HG02642 (cell line): ENCODE data around the gene WDR90.

Source experiments
- ATAC-seq: cut with Tn5 transposase; IDR thresholded peaks from one replicate; pipeline ENCODE4 v1.9.1; 2021; ENCODE audit warnings: mild to moderate bottlenecking; ENCODE audit not compliant: unreplicated experiment, poor library complexity

The WDR90 gene

GRCh38 chr16:674214-674881 is 25.2 kb downstream of the WDR90 start:
- ATAC-seq, result no peak

- ATAC-seq, result no peak
Measured at GRCh38 chr16:674968-675883, 26.1 kb downstream of the WDR90 start, which contains the start of gene RHBDL1. Gene RHBDL1 (plus strand): TSS chr16:675671. CDS start chr16:675791, 120 bp downstream.

- no peak for ATAC-seq
Measured at GRCh38 chr16:675884-676564, 26.9 kb downstream of the WDR90 start.

- no peak for ATAC-seq
Measured at GRCh38 chr16:676565-676902, 27.4 kb downstream of the WDR90 start.

GRCh38 chr16:676913-677312 is 27.7 kb downstream of the WDR90 start:
- no peak for ATAC-seq

GRCh38 chr16:677316-678190 is 28.4 kb downstream of the WDR90 start:
- ATAC-seq, result no peak

- ATAC-seq, result no peak
Measured at GRCh38 chr16:678209-678857, 29.2 kb downstream of the WDR90 start.

- ATAC-seq, result peak; percentile 4
Measured at GRCh38 chr16:678858-679813, 30.0 kb downstream of the WDR90 start.

GRCh38 chr16:679814-680624 is 30.9 kb downstream of the WDR90 start, which contains the start of gene STUB1:
Gene STUB1 (plus strand): TSS chr16:680410. CDS start chr16:680526, 116 bp downstream.
- ATAC-seq, result peak; percentile 39

- peak; percentile 1 for ATAC-seq
Measured at GRCh38 chr16:680625-680945, 31.4 kb downstream of the WDR90 start.

- no peak for ATAC-seq
Measured at GRCh38 chr16:680967-681745, 32.0 kb downstream of the WDR90 start.

- no peak for ATAC-seq
Measured at GRCh38 chr16:681746-682427, 32.7 kb downstream of the WDR90 start.

GRCh38 chr16:682493-683395 is 33.6 kb downstream of the WDR90 start:
- no peak for ATAC-seq

GRCh38 chr16:683396-684070 is 34.4 kb downstream of the WDR90 start:
- ATAC-seq, result no peak
